Measurements from ENCODE around the gene GSG1L.

The GSG1L gene

DNA sequence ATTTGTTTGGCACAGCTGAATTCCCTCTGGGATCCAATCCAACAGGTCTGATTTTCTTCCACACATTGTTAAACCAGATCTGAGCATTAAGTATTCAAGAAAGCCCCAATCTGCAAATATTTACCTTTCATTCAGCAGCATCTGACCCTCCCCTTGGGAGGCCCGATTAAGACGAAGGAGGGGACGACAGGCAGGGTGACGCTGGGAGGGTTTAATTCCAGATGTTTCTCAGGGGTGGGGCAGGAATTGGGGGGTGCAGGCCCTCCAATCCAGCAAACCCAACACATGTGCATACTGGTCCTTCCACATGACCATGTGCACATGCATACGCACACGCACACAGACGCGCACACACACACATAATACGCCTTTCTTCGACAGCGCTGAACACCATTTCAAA, 240.5 kb downstream of the GSG1L start:
- no peak overlapping the region for H2AFZ ChIP-seq (ENCODE audit: low read depth)
- no peak overlapping the region for H3K9ac ChIP-seq
- H3K36me3 ChIP-seq (ENCODE audit: insufficient read depth), result no peaks in the 10 kb centered on the region
- no peaks in the 10 kb centered on the region for H4K20me1 ChIP-seq (ENCODE audit: insufficient read depth)
- H3K27me3 ChIP-seq (ENCODE audit: insufficient read depth, low read depth), result peaks cover 16% of the 10 kb centered on the region
- no peak overlapping the region for H3K4me3 ChIP-seq (IDR thresholded peaks at IDR 0.05; ENCODE audit: insufficient read depth, low read depth, low read length)
- TF ChIP-seq, protein P1, sequence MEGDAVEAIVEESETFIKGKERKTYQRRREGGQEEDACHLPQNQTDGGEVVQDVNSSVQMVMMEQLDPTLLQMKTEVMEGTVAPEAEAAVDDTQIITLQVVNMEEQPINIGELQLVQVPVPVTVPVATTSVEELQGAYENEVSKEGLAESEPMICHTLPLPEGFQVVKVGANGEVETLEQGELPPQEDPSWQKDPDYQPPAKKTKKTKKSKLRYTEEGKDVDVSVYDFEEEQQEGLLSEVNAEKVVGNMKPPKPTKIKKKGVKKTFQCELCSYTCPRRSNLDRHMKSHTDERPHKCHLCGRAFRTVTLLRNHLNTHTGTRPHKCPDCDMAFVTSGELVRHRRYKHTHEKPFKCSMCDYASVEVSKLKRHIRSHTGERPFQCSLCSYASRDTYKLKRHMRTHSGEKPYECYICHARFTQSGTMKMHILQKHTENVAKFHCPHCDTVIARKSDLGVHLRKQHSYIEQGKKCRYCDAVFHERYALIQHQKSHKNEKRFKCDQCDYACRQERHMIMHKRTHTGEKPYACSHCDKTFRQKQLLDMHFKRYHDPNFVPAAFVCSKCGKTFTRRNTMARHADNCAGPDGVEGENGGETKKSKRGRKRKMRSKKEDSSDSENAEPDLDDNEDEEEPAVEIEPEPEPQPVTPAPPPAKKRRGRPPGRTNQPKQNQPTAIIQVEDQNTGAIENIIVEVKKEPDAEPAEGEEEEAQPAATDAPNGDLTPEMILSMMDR (conservative IDR thresholded peaks at IDR 0.05; ENCODE audit: low read depth, low read length), result no peak
- no peak overlapping the region for H3K27ac ChIP-seq
- H3K79me2 ChIP-seq (ENCODE audit: insufficient read depth, low read depth), result no peaks in the 10 kb centered on the region
- H3K4me1 ChIP-seq (ENCODE audit: low read depth, poor library complexity, severe bottlenecking), result no peaks in the 10 kb centered on the region
- no peak overlapping the region for H3K4me2 ChIP-seq

DNA sequence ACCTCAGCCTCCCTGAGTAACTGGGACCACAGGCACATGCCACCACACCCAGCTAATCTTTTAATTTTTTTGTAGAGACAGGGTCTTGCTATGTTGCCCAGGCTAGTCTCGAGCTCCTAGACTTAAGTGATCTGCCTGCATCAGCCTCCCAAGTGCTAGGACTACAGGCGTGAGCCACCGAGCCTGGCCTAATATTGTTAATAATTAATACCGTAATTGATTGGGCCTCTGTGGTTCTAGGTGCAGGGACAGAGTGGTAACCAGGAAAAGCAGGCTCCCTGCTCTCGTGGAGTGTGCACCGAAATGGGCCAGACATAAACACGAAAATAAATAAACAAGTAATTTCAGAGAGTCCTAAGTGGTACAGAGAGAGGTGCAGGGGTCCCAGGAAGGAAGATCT, 241.0 kb downstream of the GSG1L start:
- H2AFZ ChIP-seq (ENCODE audit: low read depth), result no peak overlapping the region
- no peaks in the 10 kb centered on the region for H3K79me2 ChIP-seq (ENCODE audit: insufficient read depth, low read depth)
- no peak overlapping the region for H3K4me3 ChIP-seq (IDR thresholded peaks at IDR 0.05; ENCODE audit: insufficient read depth, low read depth, low read length)
- peaks cover 20% of the 10 kb centered on the region for H3K27me3 ChIP-seq (ENCODE audit: insufficient read depth, low read depth)
- no peaks in the 10 kb centered on the region for H3K36me3 ChIP-seq (ENCODE audit: insufficient read depth)
- H3K4me1 ChIP-seq (ENCODE audit: low read depth, poor library complexity, severe bottlenecking), result no peaks in the 10 kb centered on the region
- no peaks in the 10 kb centered on the region for H4K20me1 ChIP-seq (ENCODE audit: insufficient read depth)
- no peak overlapping the region for H3K27ac ChIP-seq
- no peak overlapping the region for H3K4me2 ChIP-seq
- H3K9ac ChIP-seq, result no peak overlapping the region
- TF ChIP-seq, protein P1 (conservative IDR thresholded peaks at IDR 0.05; ENCODE audit: low read depth, low read length), result no peak

DNA sequence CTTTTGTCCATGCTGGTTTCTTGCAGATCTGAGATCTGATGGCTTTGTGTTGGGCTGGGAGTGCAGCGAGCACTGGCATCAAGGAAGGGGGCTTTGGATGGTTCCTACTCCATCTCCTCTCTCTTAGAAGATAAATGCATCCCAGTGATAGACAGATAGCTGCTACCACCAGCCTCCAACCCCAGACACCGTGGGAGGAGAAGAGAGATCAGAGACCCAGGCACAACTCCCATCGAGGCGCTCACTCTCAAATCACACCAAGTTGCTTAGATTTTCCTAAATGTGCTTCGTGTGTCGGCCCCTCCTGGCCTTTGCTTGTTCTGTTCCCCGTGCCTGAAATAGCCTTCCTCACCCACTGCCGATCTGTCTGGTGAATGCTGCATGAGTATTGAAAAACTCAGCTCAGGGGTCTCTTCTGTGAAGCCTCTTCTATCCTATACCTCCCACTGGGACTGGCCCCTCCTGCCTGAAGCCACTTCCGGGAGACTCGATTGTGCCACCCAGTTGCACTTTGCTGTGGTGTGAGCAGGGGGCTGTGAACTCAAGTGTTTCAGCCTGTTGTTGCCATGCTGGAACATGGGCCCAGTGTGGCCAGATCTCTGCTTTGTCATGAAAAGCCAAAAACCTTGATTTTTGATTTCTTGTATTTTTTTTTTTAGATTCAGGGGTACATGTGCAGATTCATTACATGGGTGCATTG, 242.7 kb downstream of the GSG1L start:
- Histone ChIP-seq H3K27ac (no peak overlapping the region), H3K4me3 (IDR thresholded peaks at IDR 0.05; ENCODE audit: insufficient read depth, low read depth, low read length) (no peak overlapping the region), H4K20me1 (ENCODE audit: insufficient read depth) (no peaks in the 10 kb centered on the region), H3K79me2 (ENCODE audit: insufficient read depth, low read depth) (no peaks in the 10 kb centered on the region), H3K27me3 (ENCODE audit: insufficient read depth, low read depth) (peaks cover 21% of the 10 kb centered on the region), H3K4me1 (ENCODE audit: low read depth, poor library complexity, severe bottlenecking) (no peaks in the 10 kb centered on the region), H3K4me2 (no peak overlapping the region), H2AFZ (ENCODE audit: low read depth) (no peak overlapping the region), H3K9ac (no peak overlapping the region), H3K36me3 (ENCODE audit: insufficient read depth) (no peaks in the 10 kb centered on the region)
- TF ChIP-seq, protein P1 (conservative IDR thresholded peaks at IDR 0.05; ENCODE audit: low read depth, low read length), result no peak

DNA sequence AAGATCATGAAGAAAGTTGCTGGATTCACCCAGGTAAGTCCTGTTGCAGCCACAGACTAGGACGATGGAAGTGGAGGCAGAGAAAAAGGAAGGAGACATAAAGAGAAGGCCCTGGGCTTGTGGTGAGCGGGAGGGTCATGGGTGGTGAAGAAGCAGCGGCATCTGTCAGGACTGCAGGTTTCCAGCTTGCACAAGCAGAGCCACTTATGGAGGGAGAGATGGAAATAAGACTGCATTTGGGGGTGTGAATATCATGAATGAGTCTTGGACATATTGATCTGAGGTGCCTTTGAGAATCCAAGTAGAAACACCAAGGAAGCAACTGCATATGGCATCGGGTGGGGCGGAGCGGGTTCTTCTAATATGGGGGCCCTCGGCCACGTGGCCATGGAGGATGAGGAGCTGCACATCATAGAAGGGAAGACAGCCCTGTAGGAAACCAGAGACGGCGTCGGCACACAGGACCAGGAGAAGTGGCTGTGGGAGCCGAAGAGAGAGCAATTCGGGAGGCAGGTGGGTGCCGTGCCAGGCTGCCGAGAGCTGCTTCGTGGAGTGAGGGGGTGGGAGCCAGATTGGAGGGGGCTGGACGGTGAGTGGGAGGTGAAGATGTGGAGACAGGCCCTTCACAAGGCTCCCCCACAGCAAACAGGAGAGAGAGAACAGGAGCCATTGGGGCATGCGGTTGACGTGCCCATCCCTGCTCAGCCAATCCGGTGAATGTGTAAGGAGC, 243.5 kb downstream of the GSG1L start:
- Histone ChIP-seq H3K9ac (no peak overlapping the region), H3K4me2 (no peak overlapping the region), H3K4me1 (ENCODE audit: low read depth, poor library complexity, severe bottlenecking) (no peaks in the 10 kb centered on the region), H3K27ac (no peak overlapping the region), H3K27me3 (ENCODE audit: insufficient read depth, low read depth) (peaks cover 21% of the 10 kb centered on the region), H4K20me1 (ENCODE audit: insufficient read depth) (no peaks in the 10 kb centered on the region), H3K79me2 (ENCODE audit: insufficient read depth, low read depth) (no peaks in the 10 kb centered on the region), H2AFZ (ENCODE audit: low read depth) (no peak overlapping the region), H3K36me3 (ENCODE audit: insufficient read depth) (no peaks in the 10 kb centered on the region), H3K4me3 (IDR thresholded peaks at IDR 0.05; ENCODE audit: insufficient read depth, low read depth, low read length) (no peak overlapping the region)
- TF ChIP-seq, protein P1 (conservative IDR thresholded peaks at IDR 0.05; ENCODE audit: low read depth, low read length), result no peak
